Stomach smooth muscle (tissue), 2 donors: ENCODE data around the gene FUT6.

Source experiments
- H3K27ac ChIP-seq: one replicate; pipeline ENCODE4 v1.7.0; 2013; ENCODE audit warnings: mild to moderate bottlenecking, low read length, inconsistent platforms
- H3K27me3 ChIP-seq, 2 donors: one replicate each; pipeline ENCODE4 v1.7.0; 2013; ENCODE audit warnings: low read length in 2 of 2; ENCODE audit not compliant: insufficient read depth in 2 of 2, control insufficient read depth in 1 of 2
- H3K36me3 ChIP-seq, 2 donors: one replicate each; pipeline ENCODE4 v1.7.0; 2013; ENCODE audit warnings: low read length in 2 of 2; ENCODE audit not compliant: control insufficient read depth in 2 of 2, insufficient read depth in 2 of 2
- H3K4me1 ChIP-seq: one replicate; pipeline ENCODE4 v1.7.0; 2013; ENCODE audit warnings: low read length; ENCODE audit not compliant: control insufficient read depth, insufficient read depth
- H3K4me3 ChIP-seq, 2 donors: one replicate each; pipeline ENCODE4 v1.7.0; 2013; ENCODE audit warnings: low read length in 2 of 2
- H3K9ac ChIP-seq, 2 donors: one replicate each; pipeline ENCODE4 v1.7.0; 2013; ENCODE audit warnings: low read length in 2 of 2, mild to moderate bottlenecking in 1 of 2
- H3K9me3 ChIP-seq, 2 donors: one replicate each; pipeline ENCODE4 v1.7.0; 2013; ENCODE audit warnings: low read length in 2 of 2; ENCODE audit not compliant: control insufficient read depth in 2 of 2
- donor health status: healthy.
- donor health status: Pancreatic carcinoma.

Gene FUT6

DNA sequence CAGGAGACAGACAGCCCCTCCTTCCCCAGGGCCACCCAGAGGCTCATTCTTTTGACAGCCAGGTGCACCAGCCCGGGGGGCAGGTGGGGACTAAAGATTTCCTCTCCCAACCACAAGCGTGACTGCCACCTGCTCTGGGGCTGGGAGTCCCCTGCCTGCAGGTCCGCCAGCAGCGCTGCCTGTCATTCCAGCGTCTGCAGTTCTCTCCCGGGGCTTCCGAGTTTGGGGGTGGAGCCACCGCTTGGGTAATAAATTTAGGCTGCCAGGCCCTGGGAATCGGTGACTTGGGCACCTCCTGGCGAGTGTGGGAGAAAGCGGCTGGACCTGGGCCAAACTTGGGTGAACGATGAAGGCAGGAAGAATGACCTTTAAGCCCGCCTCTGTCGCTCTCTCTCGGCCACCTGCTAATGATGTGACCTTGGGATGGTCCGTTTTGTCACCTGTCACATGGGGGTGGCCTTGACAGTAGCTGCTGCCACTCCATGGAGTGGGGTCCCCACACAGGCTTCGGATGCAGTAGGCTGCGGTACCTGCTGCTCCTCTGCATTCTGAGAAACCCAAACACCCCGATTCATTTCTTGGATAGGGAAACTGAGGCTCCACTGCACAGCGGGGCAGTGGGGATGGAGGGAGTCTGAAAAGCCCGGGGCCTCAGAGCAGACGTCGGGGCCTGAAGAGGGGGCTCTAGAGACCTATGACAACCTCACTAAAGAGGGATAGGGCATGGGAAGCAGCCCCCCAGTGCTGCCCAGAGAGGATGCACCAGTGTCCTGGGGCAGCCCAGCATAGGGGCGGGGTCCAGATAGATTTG lies 12.8 kb downstream of the FUT6 start:
- Histone ChIP-seq H3K4me3 (peak overlapping the region in 1 of 2 donors; percentile 40), H3K4me1 (peaks cover 46% of the 10 kb centered on the region), H3K9me3 (no peaks in the 10 kb centered on the region), H3K36me3 (no peaks in the 10 kb centered on the region), H3K9ac (peak overlapping the region in 1 of 2 donors; percentile 49), H3K27ac (peak overlapping the region; percentile 66), H3K27me3 (no peaks in the 10 kb centered on the region)

DNA sequence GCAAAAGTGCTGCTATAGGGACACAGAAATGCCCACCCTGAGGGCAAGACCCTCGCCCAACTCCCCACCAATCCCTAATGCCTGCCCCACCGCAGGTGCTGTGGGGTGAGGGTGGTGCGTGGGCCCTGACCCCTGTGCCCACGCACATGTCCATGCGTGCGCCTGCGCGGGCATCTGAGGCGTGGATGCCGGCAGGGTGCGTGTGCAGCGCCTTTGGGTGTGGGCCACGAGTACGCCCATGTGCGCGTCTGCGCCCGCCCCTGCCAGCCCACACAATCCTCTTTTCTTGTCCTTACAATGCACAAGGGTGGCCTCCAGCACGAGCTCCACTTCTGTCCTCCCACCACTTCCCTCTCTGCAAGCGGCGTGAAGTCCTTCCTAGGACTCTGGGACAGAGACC lies 14.3 kb downstream of the FUT6 start:
- no peaks in the 10 kb centered on the region for H3K9me3 ChIP-seq
- peaks cover 51% of the 10 kb centered on the region for H3K4me1 ChIP-seq
- H3K36me3 ChIP-seq = no peaks in the 10 kb centered on the region
- no peak overlapping the region for H3K27ac ChIP-seq
- H3K4me3 ChIP-seq = no peak overlapping the region
- no peak overlapping the region for H3K9ac ChIP-seq
- H3K27me3 ChIP-seq = no peaks in the 10 kb centered on the region

DNA sequence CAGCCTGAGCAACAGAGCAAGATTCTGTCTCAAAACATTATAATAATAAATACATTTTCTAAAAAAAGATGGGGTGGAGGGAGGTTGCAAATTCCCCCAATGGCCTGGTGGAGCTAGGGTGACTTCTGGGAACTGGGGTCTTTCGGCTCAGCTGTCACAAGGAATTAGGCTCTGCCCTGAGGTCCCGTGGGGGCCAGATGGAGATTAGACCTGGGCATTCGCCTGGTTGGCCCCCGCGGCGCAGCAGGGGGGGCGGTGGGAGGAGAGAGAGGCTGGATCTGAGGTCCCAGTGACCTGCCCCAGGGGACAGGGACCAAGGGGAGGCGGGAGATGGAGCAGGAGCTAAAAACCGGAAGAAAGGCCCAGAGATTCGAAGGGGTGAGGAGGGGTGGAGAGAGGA lies 14.8 kb downstream of the FUT6 start:
- no peak overlapping the region for H3K27ac ChIP-seq
- H3K4me1 ChIP-seq = peaks cover 49% of the 10 kb centered on the region
- no peaks in the 10 kb centered on the region for H3K9me3 ChIP-seq
- no peak overlapping the region for H3K4me3 ChIP-seq
- H3K27me3 ChIP-seq = no peaks in the 10 kb centered on the region
- H3K36me3 ChIP-seq = no peaks in the 10 kb centered on the region
- no peak overlapping the region for H3K9ac ChIP-seq

DNA sequence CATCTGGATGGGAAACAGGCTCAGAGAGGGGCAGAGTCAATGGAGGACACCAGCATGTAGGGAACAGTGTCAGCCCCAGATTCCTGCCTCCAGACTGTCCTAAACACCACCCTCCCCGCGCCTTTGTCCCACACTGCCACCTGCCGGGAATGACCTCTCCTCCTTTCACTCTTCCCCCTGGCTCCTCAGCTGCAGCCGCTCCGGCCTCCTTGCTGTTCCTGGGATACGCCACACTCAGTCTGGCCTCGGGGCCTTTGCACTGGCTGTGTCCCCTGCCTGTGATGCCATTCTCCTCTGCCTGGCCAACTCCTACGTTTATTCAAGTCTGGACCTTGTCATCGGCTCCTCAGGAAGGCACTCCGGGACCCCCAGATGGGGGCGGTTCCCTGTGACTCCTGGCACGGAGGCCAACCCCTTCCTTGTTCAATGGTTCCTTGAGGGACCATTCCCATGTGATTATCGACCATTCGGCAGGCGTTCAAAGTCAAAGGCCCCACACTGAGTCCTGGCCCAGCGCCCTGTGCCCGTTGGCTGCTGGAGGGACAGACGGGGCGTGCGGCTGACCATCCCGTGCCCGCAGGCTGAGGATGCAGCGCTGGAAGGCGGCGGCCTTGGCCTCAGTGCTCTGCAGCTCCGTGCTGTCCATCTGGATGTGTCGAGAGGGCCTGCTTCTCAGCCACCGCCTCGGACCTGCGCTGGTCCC lies 15.8 kb downstream of the FUT6 start:
- Histone ChIP-seq H3K4me3 (no peak overlapping the region), H3K9me3 (no peaks in the 10 kb centered on the region), H3K27ac (no peak overlapping the region), H3K4me1 (peaks cover 39% of the 10 kb centered on the region), H3K36me3 (no peaks in the 10 kb centered on the region), H3K9ac (no peak overlapping the region), H3K27me3 (no peaks in the 10 kb centered on the region)

- Histone ChIP-seq H3K27me3 (no peaks in the 10 kb centered on the region), H3K27ac (no peak overlapping the region), H3K36me3 (no peaks in the 10 kb centered on the region), H3K9me3 (no peaks in the 10 kb centered on the region), H3K9ac (no peak overlapping the region), H3K4me1 (peaks cover 27% of the 10 kb centered on the region), H3K4me3 (peak overlapping the region in 1 of 2 donors; percentile 15)
Measured at GRCh38 chr19:5822181-5822844, 17.2 kb downstream of the FUT6 start.

DNA sequence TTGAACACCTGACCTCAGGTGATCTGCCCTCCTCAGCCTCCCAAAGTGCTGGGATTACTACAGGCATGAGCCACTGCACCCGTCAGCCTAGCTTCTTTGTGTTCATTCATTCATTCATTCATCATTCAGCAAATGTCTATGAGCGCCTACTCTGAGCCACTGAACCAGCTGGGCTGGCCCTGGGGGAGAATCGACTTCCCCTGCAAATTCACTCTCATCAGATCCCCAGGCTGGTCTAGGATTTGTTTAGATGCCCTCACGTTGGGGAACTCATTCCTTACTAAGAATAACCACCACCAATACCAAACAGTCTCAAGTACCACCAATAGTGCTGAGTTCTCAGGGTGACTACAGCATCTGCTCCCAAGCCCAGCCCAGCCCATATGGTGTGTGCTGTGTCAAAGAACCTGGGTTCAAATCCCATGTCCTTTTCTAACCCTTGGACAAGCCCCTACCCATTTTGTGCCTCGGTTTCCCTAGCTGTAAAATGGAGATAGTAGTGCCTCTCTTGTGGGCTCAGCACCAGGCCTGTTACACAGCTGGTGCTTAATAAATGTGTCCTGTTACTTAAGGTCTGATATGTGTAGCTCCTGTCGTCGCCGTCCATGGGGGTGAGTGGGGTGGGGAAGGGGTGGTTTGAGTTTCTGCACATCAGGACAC lies 17.9 kb downstream of the FUT6 start:
- Histone ChIP-seq H3K27me3 (no peaks in the 10 kb centered on the region), H3K27ac (no peak overlapping the region), H3K9ac (no peak overlapping the region), H3K36me3 (no peaks in the 10 kb centered on the region), H3K4me3 (peak overlapping the region in 1 of 2 donors; percentile 15), H3K4me1 (peaks cover 20% of the 10 kb centered on the region), H3K9me3 (no peaks in the 10 kb centered on the region)

- no peak overlapping the region for H3K9ac ChIP-seq
- H3K27ac ChIP-seq = no peak overlapping the region
- no peaks in the 10 kb centered on the region for H3K27me3 ChIP-seq
- peaks cover 14% of the 10 kb centered on the region for H3K4me1 ChIP-seq
- H3K9me3 ChIP-seq = no peaks in the 10 kb centered on the region
- no peak overlapping the region for H3K4me3 ChIP-seq
- H3K36me3 ChIP-seq = no peaks in the 10 kb centered on the region
Measured at GRCh38 chr19:5820785-5821184, 18.7 kb downstream of the FUT6 start.

- H3K36me3 ChIP-seq = no peaks in the 10 kb centered on the region
- H3K9ac ChIP-seq = no peak overlapping the region
- no peak overlapping the region for H3K4me3 ChIP-seq
- H3K9me3 ChIP-seq = no peaks in the 10 kb centered on the region
- no peak overlapping the region for H3K27ac ChIP-seq
- H3K4me1 ChIP-seq = peaks cover 14% of the 10 kb centered on the region
- H3K27me3 ChIP-seq = no peaks in the 10 kb centered on the region
Measured at GRCh38 chr19:5818594-5818993, 20.9 kb downstream of the FUT6 start.

GRCh38 chr19:5817218-5817617 lies 22.3 kb downstream of the FUT6 start:
- Histone ChIP-seq H3K9me3 (no peaks in the 10 kb centered on the region), H3K27me3 (no peaks in the 10 kb centered on the region)

DNA sequence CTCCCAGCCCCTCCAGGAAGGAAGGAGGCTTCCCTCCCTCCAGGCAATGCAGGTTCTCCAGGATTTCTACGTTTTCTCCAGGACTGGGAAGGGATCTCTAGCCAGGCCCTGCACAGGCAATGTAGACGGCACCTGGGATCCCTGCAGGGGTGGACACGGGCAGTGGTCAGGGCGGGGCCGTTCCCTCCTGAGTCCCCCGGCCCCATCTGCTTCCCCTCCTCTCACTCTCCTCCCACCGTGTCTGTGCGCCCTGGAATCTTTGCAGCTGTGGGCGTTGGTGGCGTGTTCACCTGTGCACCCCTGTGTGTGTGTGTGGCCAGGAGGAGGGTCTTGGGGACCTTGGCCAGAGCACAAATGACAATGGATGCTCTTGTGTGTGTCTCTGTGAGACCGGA lies 24.7 kb downstream of the FUT6 start:
- no peaks in the 10 kb centered on the region for H3K9me3 ChIP-seq
- H3K9ac ChIP-seq = no peak overlapping the region

More at GRCh38 chr19:5817218-5817617, 22.3 kb downstream of the FUT6 start:
- Histone ChIP-seq H3K9ac (no peak overlapping the region), H3K27ac (no peak overlapping the region), H3K4me1 (peaks cover 10% of the 10 kb centered on the region), H3K4me3 (no peak overlapping the region), H3K36me3 (no peaks in the 10 kb centered on the region)

More for the DNA sequence above, 24.7 kb downstream of the FUT6 start:
- Histone ChIP-seq H3K4me1 (no peaks in the 10 kb centered on the region), H3K27me3 (no peaks in the 10 kb centered on the region), H3K36me3 (no peaks in the 10 kb centered on the region), H3K27ac (no peak overlapping the region), H3K4me3 (no peak overlapping the region)
